IMR-90 (cell line): ENCODE data around the gene LTBP2. TPM values are rescaled to one million over a fixed set of nuclear protein-coding genes. Genes with fewer than 3 reads are reported as not detected.

Experiments used
- ATAC-seq: fragments of 200-7000 bp; cut with Tn5 transposase; 2 replicates; pipeline ENCODE4 v1.9.1; 2020; ENCODE audit warnings: low read depth, mild to moderate bottlenecking, moderate library complexity
- BruUV-seq: library from RNA; stranded (reverse); fragments of 400-500 nt; replicated peaks from 2 replicates; lab custom pipeline; 2021; lab: Mats Ljungman, UMichigan
- CTCF ChIA-PET: fragments of 300-600 bp; formaldehyde crosslinking; extraction: SDS; loops from one replicate; lab custom pipeline; 2021; ENCODE audit warnings: antibody characterized with exemption; lab: Yijun Ruan, JAX
- POLR2A ChIA-PET: fragments of 300-600 bp; sonication (Branson Sonifier 250); formaldehyde crosslinking; loops from one replicate; lab custom pipeline; 2022; ENCODE audit warnings: antibody characterized with exemption; ENCODE audit not compliant: unreplicated experiment; lab: Charles Lee
- DNase-seq: peaks from one replicate; pipeline ENCODE4 v3.0.0; 2013
- H2AFZ ChIP-seq: replicated peaks from 2 replicates; pipeline ENCODE3; 2013; ENCODE audit warnings: low read length, mild to moderate bottlenecking; ENCODE audit not compliant: poor library complexity
- H2AK5ac ChIP-seq: 2 replicates; pipeline ENCODE4 v1.6.1; 2013; ENCODE audit warnings: low read depth, low read length, inconsistent platforms
- H2AK9ac ChIP-seq: replicated peaks from 2 replicates; pipeline ENCODE3; 2013; ENCODE audit warnings: mild to moderate bottlenecking, low read depth, low read length, moderate library complexity; ENCODE audit not compliant: poor library complexity
- H2BK120ac ChIP-seq: 2 replicates; pipeline ENCODE4 v1.6.1; 2013; ENCODE audit warnings: low read depth, low read length, inconsistent platforms
- H2BK15ac ChIP-seq: 3 replicates; pipeline ENCODE4 v1.6.1; 2013; ENCODE audit warnings: low read depth, low read length, inconsistent platforms
- H2BK20ac ChIP-seq: 2 replicates; pipeline ENCODE4 v1.6.1; 2013; ENCODE audit warnings: low read depth, mild to moderate bottlenecking, inconsistent platforms, low read length, moderate library complexity
- H2BK5ac ChIP-seq: 2 replicates; pipeline ENCODE4 v1.6.1; 2013; ENCODE audit warnings: mild to moderate bottlenecking, low read depth, low read length, inconsistent platforms; ENCODE audit not compliant: poor library complexity, severe bottlenecking
- H3K14ac ChIP-seq: replicated peaks from 2 replicates; pipeline ENCODE4 v1.6.1; 2013; ENCODE audit warnings: low read depth, low read length, inconsistent platforms
- H3K18ac ChIP-seq: 2 replicates; pipeline ENCODE4 v1.6.1; 2013; ENCODE audit warnings: low read depth, low read length, control low read depth
- H3K23ac ChIP-seq: 2 replicates; pipeline ENCODE4 v1.6.1; 2013; ENCODE audit warnings: low read depth, low read length, inconsistent platforms
- H3K27ac ChIP-seq: 2 replicates; pipeline ENCODE4 v1.5.1; 2013; ENCODE audit warnings: mild to moderate bottlenecking, control low read depth, low read length; ENCODE audit not compliant: insufficient read depth
- H3K27me3 ChIP-seq: 2 replicates; pipeline ENCODE4 v1.6.1; 2013; ENCODE audit warnings: low read length; ENCODE audit not compliant: control insufficient read depth, insufficient read depth
- H3K36me3 ChIP-seq: 2 replicates; pipeline ENCODE4 v1.6.1; 2013; ENCODE audit warnings: low read length, mixed read lengths; ENCODE audit not compliant: control insufficient read depth, insufficient read depth
- H3K4ac ChIP-seq: 2 replicates; pipeline ENCODE4 v1.6.1; 2013; ENCODE audit warnings: low read depth, low read length, inconsistent platforms
- H3K4me1 ChIP-seq: 2 replicates; pipeline ENCODE4 v1.6.1; 2013; ENCODE audit warnings: low read length, mixed read lengths; ENCODE audit not compliant: control insufficient read depth, insufficient read depth
- H3K4me2 ChIP-seq: 2 replicates; pipeline ENCODE4 v1.6.1; 2013; ENCODE audit warnings: low read depth, mild to moderate bottlenecking, control low read depth, low read length, moderate library complexity
- H3K4me3 ChIP-seq: 2 replicates; pipeline ENCODE4 v1.5.1; 2013; ENCODE audit warnings: low read depth, mild to moderate bottlenecking, control low read depth, low read length, moderate library complexity; ENCODE audit not compliant: insufficient read depth
- H3K56ac ChIP-seq: 2 replicates; pipeline ENCODE4 v1.6.1; 2013; ENCODE audit warnings: low read length, inconsistent platforms; ENCODE audit not compliant: insufficient read depth; ENCODE audit errors: extremely low read depth
- H3K79me1 ChIP-seq, 2 experiments: 2 replicates each; pipeline ENCODE4 v1.6.1; 2013; ENCODE audit warnings: low read length in 2 of 2, inconsistent platforms in 1 of 2, low read depth in 1 of 2
- H3K9ac ChIP-seq: 2 replicates; pipeline ENCODE4 v1.6.1; 2013; ENCODE audit warnings: low read depth, low read length, control low read depth
- H3K9me1 ChIP-seq: 2 replicates; pipeline ENCODE4 v1.6.1; 2013; ENCODE audit warnings: low read length, inconsistent platforms; ENCODE audit not compliant: insufficient read depth
- H3K9me3 ChIP-seq: 2 replicates; pipeline ENCODE4 v1.6.1; 2013; ENCODE audit warnings: low read length; ENCODE audit not compliant: control insufficient read depth, insufficient read depth
- H4K20me1 ChIP-seq: 2 replicates; pipeline ENCODE4 v1.6.1; 2013; ENCODE audit warnings: low read length, inconsistent platforms; ENCODE audit not compliant: insufficient read depth
- H4K5ac ChIP-seq: 2 replicates; pipeline ENCODE4 v1.6.1; 2013; ENCODE audit warnings: mild to moderate bottlenecking, low read depth, low read length, control low read depth
- H4K8ac ChIP-seq, 2 experiments: 2 replicates each; pipeline ENCODE4 v1.6.1; 2013; ENCODE audit warnings: low read depth in 2 of 2, low read length in 2 of 2, control low read depth in 1 of 2, inconsistent platforms in 1 of 2
- H4K91ac ChIP-seq: 2 replicates; pipeline ENCODE4 v1.6.1; 2013; ENCODE audit warnings: low read depth, low read length, inconsistent platforms; ENCODE audit not compliant: insufficient read depth
- CEBPB ChIP-seq: IDR thresholded peaks from 2 replicates; pipeline ENCODE4 v1.6.1; 2012; ENCODE audit warnings: low read depth, low read length, improper control_type of control experiment
- MAFK ChIP-seq: IDR thresholded peaks from 2 replicates; pipeline ENCODE4 v1.6.1; 2012; ENCODE audit warnings: low read depth, low read length, improper control_type of control experiment
- MXI1 ChIP-seq: IDR thresholded peaks from 2 replicates; pipeline ENCODE4 v1.6.1; 2012; ENCODE audit warnings: low read depth, mild to moderate bottlenecking, low read length, moderate library complexity, borderline replicate concordance
- NFE2L2 ChIP-seq: fragments of 150-350 bp; IDR thresholded peaks from 2 replicates; pipeline ENCODE4 v1.6.1; 2016; ENCODE audit warnings: low read depth, mild to moderate bottlenecking, low read length
- POLR2A ChIP-seq: IDR thresholded peaks from 2 replicates; pipeline ENCODE4 v1.6.1; 2012; ENCODE audit warnings: mild to moderate bottlenecking, low read depth, low read length
- RAD21 ChIP-seq: IDR thresholded peaks from 2 replicates; pipeline ENCODE4 v1.6.1; 2012; ENCODE audit warnings: low read length, improper control_type of control experiment
- RCOR1 ChIP-seq: IDR thresholded peaks from 2 replicates; pipeline ENCODE4 v1.6.1; 2012; ENCODE audit warnings: mild to moderate bottlenecking, low read length, improper control_type of control experiment; ENCODE audit not compliant: insufficient replicate concordance
- RFX5 ChIP-seq: IDR thresholded peaks from 2 replicates; pipeline ENCODE4 v1.8.0; 2012; ENCODE audit warnings: low read depth, mild to moderate bottlenecking, low read length, moderate library complexity
- WGBS, 2 experiments: methylation state at CpG; one replicate each; pipeline versions ENCODE4 v1.1.5 to v1.1.7; 2013; ENCODE audit warnings: missing lambda C conversion rate in 2 of 2; ENCODE audit not compliant: insufficient read length in 1 of 2; ENCODE audit errors: extremely low coverage in 2 of 2; 5-methylcytosine and 5-hydroxymethylcytosine counted together
- dilution Hi-C: fragments of 300-500 bp; cut with HindIII; formaldehyde crosslinking; loops from one replicate; pipeline ENCODE4 v1.14.3; 2018; ENCODE audit warnings: low sequenced_read_pairs; ENCODE audit not compliant: unreplicated experiment
- in situ Hi-C: fragments of 300-500 bp; cut with MboI; formaldehyde crosslinking; loops from 3 replicates; pipeline ENCODE4 v1.14.3; 2019; ENCODE audit warnings: low sequenced_read_pairs, inconsistent platforms, mixed read lengths
- intact Hi-C: fragments of 100-400 bp; cut with micrococcal nuclease; formaldehyde crosslinking; loops from 2 replicates; pipeline ENCODE4 v1.10.0; 2022
- polyA plus RNA-seq, 3 experiments: library from polyadenylated mRNA; depleted of rRNA; stranded (reverse); fragments of >200 nt; gene quantifications; 2 replicates each; pipeline ENCODE4 v1.2.3, GENCODE V29; 2012; ENCODE audit warnings: low replicate concordance in 1 of 3
- total RNA-seq: library from RNA; depleted of rRNA; stranded (reverse); fragments of >200 nt; gene quantifications from 2 replicates; pipeline ENCODE4 v1.2.3, GENCODE V29; 2012
- TF ChIP-seq, protein P1 (sequence below): fragments of 150-350 bp; IDR thresholded peaks from 2 replicates; pipeline ENCODE4 v1.6.1; 2017; ENCODE audit warnings: mild to moderate bottlenecking, antibody characterized with exemption, low read length, low read depth
- TF ChIP-seq, protein P2 (sequence below): fragments of 150-350 bp; IDR thresholded peaks from 2 replicates; pipeline ENCODE4 v1.6.1; 2016; ENCODE audit warnings: low read depth, mild to moderate bottlenecking, low read length, moderate library complexity, borderline replicate concordance

Gene LTBP2
- total and polyA plus RNA-seq, 2 of the 4 experiments (the other 2 are of a cell fraction), result 23.8 to 79.3 TPM

DNA sequence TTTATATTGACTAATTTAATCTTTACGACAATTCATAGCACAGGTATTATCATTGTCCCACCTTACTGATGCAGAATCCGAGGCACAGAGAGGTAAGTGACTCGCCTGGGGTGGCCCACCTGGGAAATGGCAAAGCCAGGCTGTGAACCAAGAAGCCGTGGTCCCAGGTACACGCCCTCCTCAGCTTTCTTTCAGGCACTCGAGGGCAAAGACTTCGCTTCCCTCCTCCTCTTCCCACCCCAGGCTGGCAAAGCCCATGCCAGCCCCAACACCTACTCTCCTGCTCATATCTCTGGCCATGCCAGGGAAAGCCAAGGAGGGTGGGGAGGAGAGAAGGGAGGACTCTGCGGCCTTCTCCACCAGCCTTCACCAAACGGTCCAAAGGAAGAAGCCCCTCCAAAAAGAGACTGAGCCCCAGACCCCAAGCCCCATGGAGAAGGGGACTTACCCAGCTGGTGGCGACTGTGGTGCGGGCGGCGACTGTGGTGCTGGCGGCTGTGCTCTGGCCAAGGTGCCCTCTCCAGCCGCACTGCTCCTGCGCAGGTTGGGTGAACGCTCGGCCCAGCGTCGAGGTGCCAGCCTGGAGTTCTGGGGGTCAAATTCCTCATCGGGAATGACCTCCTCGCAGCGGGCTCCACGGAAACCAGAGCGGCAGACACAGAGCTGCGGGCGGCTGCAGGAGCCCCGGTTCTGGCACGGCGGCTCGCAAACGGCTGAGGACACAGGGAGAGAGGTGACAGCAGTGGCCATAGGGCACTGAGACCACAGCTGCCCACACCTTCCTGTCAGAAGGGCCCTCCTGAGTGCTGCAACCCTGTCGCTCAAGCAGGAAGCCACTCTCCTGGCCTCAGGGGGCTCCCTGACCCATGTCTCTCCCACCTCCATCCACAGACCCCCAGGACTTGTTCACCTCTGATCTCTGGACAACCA, 26.4 kb downstream of the LTBP2 start:
- 0 out of 2 replicates have a peak overlapping the region, but pooled peaks have one; percentile 21 for H2AK5ac ChIP-seq
- H3K4ac ChIP-seq, result peak overlapping the region; percentile 85
- H3K9me3 ChIP-seq, result no peaks in the 10 kb centered on the region
- ChIA-PET POLR2A (no interaction called here), CTCF (interaction anchor here (0.5 kb wide), 1 partner anchor 202 kb away, joined by 5 read pairs; no protein-coding TSS in a partner anchor)
- no peak overlapping the region for H2BK5ac ChIP-seq
- H3K27ac ChIP-seq, result no peak overlapping the region
- H3K79me1 ChIP-seq, result peaks cover 10 to 94% of the 10 kb centered on the region in 2 experiments
- H3K9ac ChIP-seq, result no peak overlapping the region
- H3K23ac ChIP-seq, result no peak overlapping the region
- no peak overlapping the region for H3K14ac ChIP-seq
- H3K4me3 ChIP-seq, result no peak overlapping the region
- 0 out of 3 replicates have a peak overlapping the region, but pooled peaks have one; percentile 73 for H2BK15ac ChIP-seq
- H4K20me1 ChIP-seq, result no peaks in the 10 kb centered on the region
- DNase-seq (no peak), ATAC-seq (no peak)
- no peak overlapping the region for H4K5ac ChIP-seq
- TF ChIP-seq RAD21 (no peak), RCOR1 (no peak), MAFK (no peak), CEBPB (no peak), MXI1 (no peak), RFX5 (no peak), POLR2A (no peak), NFE2L2 (no peak)
- TF ChIP-seq, protein P1, sequence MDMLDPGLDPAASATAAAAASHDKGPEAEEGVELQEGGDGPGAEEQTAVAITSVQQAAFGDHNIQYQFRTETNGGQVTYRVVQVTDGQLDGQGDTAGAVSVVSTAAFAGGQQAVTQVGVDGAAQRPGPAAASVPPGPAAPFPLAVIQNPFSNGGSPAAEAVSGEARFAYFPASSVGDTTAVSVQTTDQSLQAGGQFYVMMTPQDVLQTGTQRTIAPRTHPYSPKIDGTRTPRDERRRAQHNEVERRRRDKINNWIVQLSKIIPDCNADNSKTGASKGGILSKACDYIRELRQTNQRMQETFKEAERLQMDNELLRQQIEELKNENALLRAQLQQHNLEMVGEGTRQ, result no peak
- TF ChIP-seq, protein P2, sequence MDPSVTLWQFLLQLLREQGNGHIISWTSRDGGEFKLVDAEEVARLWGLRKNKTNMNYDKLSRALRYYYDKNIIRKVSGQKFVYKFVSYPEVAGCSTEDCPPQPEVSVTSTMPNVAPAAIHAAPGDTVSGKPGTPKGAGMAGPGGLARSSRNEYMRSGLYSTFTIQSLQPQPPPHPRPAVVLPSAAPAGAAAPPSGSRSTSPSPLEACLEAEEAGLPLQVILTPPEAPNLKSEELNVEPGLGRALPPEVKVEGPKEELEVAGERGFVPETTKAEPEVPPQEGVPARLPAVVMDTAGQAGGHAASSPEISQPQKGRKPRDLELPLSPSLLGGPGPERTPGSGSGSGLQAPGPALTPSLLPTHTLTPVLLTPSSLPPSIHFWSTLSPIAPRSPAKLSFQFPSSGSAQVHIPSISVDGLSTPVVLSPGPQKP, result no peak
- in situ Hi-C loops (no loop called here), intact Hi-C loops (no loop called here), dilution Hi-C loops (no loop called here)
- H2AK9ac ChIP-seq, result peak overlapping the region; percentile 28
- H2BK120ac ChIP-seq, result no peak overlapping the region; the same call in 1 of the 2 replicates
- BruUV-seq, result no TSS peak
- 0 out of 2 replicates have a peak overlapping the region, but pooled peaks have one; percentile 25 for H2BK20ac ChIP-seq
- H4K91ac ChIP-seq, result 0 out of 2 replicates have a peak overlapping the region, but pooled peaks have one; percentile 21
- 93% methylated on average over 13 of the region's 33 CpGs; no CpG with 5 or more reads in 1 of the 2 experiments for WGBS, 2 experiments
- no peaks in the 10 kb centered on the region for H3K27me3 ChIP-seq
- H3K36me3 ChIP-seq, result no peaks in the 10 kb centered on the region
- peaks cover 26% of the 10 kb centered on the region for H3K4me1 ChIP-seq
- peak overlapping the region in 1 of 2 experiments; percentile 15; a peak in 1 of 4 replicates for H4K8ac ChIP-seq
- H3K4me2 ChIP-seq, result no peak overlapping the region
- no peak overlapping the region for H3K56ac ChIP-seq
- H3K9me1 ChIP-seq, result peaks cover 48% of the 10 kb centered on the region
- no peak overlapping the region for H2AFZ ChIP-seq
- H3K18ac ChIP-seq, result no peak overlapping the region
